ENCODE data around the gene ZDHHC12. TPM values are rescaled to one million over a fixed set of nuclear protein-coding genes. Genes with fewer than 3 reads are reported as not detected.

Gene ZDHHC12
- polyA plus RNA-seq (2013, experiment 1 of 4): 42.8 TPM
- polyA plus RNA-seq (2013, experiment 2 of 4): 45.8 TPM
- 38.0 TPM for polyA plus RNA-seq (2013, experiment 3 of 4)
- 35.8 TPM for polyA plus RNA-seq (2013, experiment 4 of 4)

GRCh38 chr9:128723866-128724743, at the start of gene ZDHHC12:
Gene ZDHHC12 (minus strand): TSS chr9:128724127. CDS start chr9:128724093, 34 bp downstream.
- H3K4me3 ChIP-seq (ENCODE audit: insufficient read depth, low read depth, low read length): peak within 1 kb of the TSS; percentile 53
- H3K27me3 ChIP-seq (ENCODE audit: control insufficient read depth, insufficient read depth, low read length, poor library complexity, severe bottlenecking): no peaks in the 10 kb centered on the region
- H3K27ac ChIP-seq (ENCODE audit: insufficient read depth, low read depth, low read length, poor library complexity, severe bottlenecking): peak within 1 kb of the TSS; percentile 29
- peaks cover 7% of the 10 kb centered on the region for H3K4me1 ChIP-seq (ENCODE audit: control insufficient read depth, insufficient read depth, low read length)
- no peaks in the 10 kb centered on the region for H3K9me3 ChIP-seq (ENCODE audit: control insufficient read depth, low read length)
- no peaks in the 10 kb centered on the region for H3K36me3 ChIP-seq (ENCODE audit: control insufficient read depth, insufficient read depth, low read length)
- WGBS, 2 experiments: 3% methylated on average over 68 of the region's 68 CpGs

DNA sequence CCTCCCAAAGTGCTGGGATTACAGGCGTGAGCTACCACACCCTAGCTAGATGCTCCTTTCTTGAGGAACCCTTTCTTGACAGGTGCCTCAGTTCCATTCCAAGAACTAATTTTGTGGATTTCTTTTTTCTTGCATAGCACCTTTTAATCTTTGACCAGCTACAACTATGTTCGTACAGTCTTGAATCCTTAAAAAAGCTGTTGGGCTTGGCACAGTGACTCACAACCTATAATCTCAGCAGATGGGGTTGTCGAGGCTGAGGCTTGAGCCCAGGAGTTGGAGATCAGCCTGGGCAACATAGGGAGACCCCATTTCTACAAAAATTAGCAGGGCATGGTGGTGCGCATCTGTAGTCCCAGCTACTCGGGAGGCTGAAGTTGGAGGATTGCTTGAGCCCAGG, 49.1 kb upstream of the ZDHHC12 start:
- Histone ChIP-seq H3K4me3 (ENCODE audit: insufficient read depth, low read depth, low read length) (no peak overlapping the region), H3K27ac (ENCODE audit: insufficient read depth, low read depth, low read length, poor library complexity, severe bottlenecking) (no peak overlapping the region), H3K27me3 (ENCODE audit: control insufficient read depth, insufficient read depth, low read length, poor library complexity, severe bottlenecking) (no peaks in the 10 kb centered on the region), H3K9me3 (ENCODE audit: control insufficient read depth, low read length) (no peaks in the 10 kb centered on the region), H3K4me1 (ENCODE audit: control insufficient read depth, insufficient read depth, low read length) (peaks cover 5% of the 10 kb centered on the region), H3K36me3 (ENCODE audit: control insufficient read depth, insufficient read depth, low read length) (no peaks in the 10 kb centered on the region)
- WGBS, 2 experiments: 94 to 96% methylated on average over 5 of the region's 5 CpGs

- H3K4me3 ChIP-seq (ENCODE audit: insufficient read depth, low read depth, low read length): peak within 1 kb of the TSS; percentile 85
- H3K4me1 ChIP-seq (ENCODE audit: control insufficient read depth, insufficient read depth, low read length): peaks cover 5% of the 10 kb centered on the region
- H3K27ac ChIP-seq (ENCODE audit: insufficient read depth, low read depth, low read length, poor library complexity, severe bottlenecking): peak within 1 kb of the TSS; percentile 77
- WGBS, 2 experiments: 5 to 6% methylated on average over 72 of the region's 72 CpGs
- no peaks in the 10 kb centered on the region for H3K27me3 ChIP-seq (ENCODE audit: control insufficient read depth, insufficient read depth, low read length, poor library complexity, severe bottlenecking)
- no peaks in the 10 kb centered on the region for H3K9me3 ChIP-seq (ENCODE audit: control insufficient read depth, low read length)
- H3K36me3 ChIP-seq (ENCODE audit: control insufficient read depth, insufficient read depth, low read length): no peaks in the 10 kb centered on the region
Observed at GRCh38 chr9:128771745-128772519, 48.0 kb upstream of the ZDHHC12 start, which contains the start of gene ZER1. Gene ZER1 (minus strand): TSS chr9:128771927. CDS start chr9:128755565, 16,362 bp downstream.

GRCh38 chr9:128771094-128771721, 47.3 kb upstream of the ZDHHC12 start:
- H3K27ac ChIP-seq (ENCODE audit: insufficient read depth, low read depth, low read length, poor library complexity, severe bottlenecking): peak overlapping the region; percentile 77
- WGBS, 2 experiments: 4% methylated on average over 28 of the region's 28 CpGs
- no peaks in the 10 kb centered on the region for H3K36me3 ChIP-seq (ENCODE audit: control insufficient read depth, insufficient read depth, low read length)

GRCh38 chr9:128770286-128771030, 46.5 kb upstream of the ZDHHC12 start:
- peak overlapping the region; percentile 85 for H3K4me3 ChIP-seq (ENCODE audit: insufficient read depth, low read depth, low read length)

More at GRCh38 chr9:128771094-128771721, 47.3 kb upstream of the ZDHHC12 start:
- Histone ChIP-seq H3K4me1 (ENCODE audit: control insufficient read depth, insufficient read depth, low read length) (peaks cover 5% of the 10 kb centered on the region), H3K9me3 (ENCODE audit: control insufficient read depth, low read length) (no peaks in the 10 kb centered on the region), H3K4me3 (ENCODE audit: insufficient read depth, low read depth, low read length) (peak overlapping the region; percentile 85), H3K27me3 (ENCODE audit: control insufficient read depth, insufficient read depth, low read length, poor library complexity, severe bottlenecking) (no peaks in the 10 kb centered on the region)

GRCh38 chr9:128768606-128769005, 44.7 kb upstream of the ZDHHC12 start:
- WGBS, 2 experiments: 94 to 96% methylated on average over 6 of the region's 6 CpGs
- H3K27me3 ChIP-seq (ENCODE audit: control insufficient read depth, insufficient read depth, low read length, poor library complexity, severe bottlenecking): no peaks in the 10 kb centered on the region
- no peaks in the 10 kb centered on the region for H3K36me3 ChIP-seq (ENCODE audit: control insufficient read depth, insufficient read depth, low read length)
- H3K27ac ChIP-seq (ENCODE audit: insufficient read depth, low read depth, low read length, poor library complexity, severe bottlenecking): no peak overlapping the region
- no peaks in the 10 kb centered on the region for H3K9me3 ChIP-seq (ENCODE audit: control insufficient read depth, low read length)
- peaks cover 5% of the 10 kb centered on the region for H3K4me1 ChIP-seq (ENCODE audit: control insufficient read depth, insufficient read depth, low read length)
- H3K4me3 ChIP-seq (ENCODE audit: insufficient read depth, low read depth, low read length): no peak overlapping the region

More at GRCh38 chr9:128770286-128771030, 46.5 kb upstream of the ZDHHC12 start:
- H3K36me3 ChIP-seq (ENCODE audit: control insufficient read depth, insufficient read depth, low read length): no peaks in the 10 kb centered on the region
- no peaks in the 10 kb centered on the region for H3K27me3 ChIP-seq (ENCODE audit: control insufficient read depth, insufficient read depth, low read length, poor library complexity, severe bottlenecking)
- no peaks in the 10 kb centered on the region for H3K9me3 ChIP-seq (ENCODE audit: control insufficient read depth, low read length)
- H3K4me1 ChIP-seq (ENCODE audit: control insufficient read depth, insufficient read depth, low read length): peaks cover 5% of the 10 kb centered on the region
- 86 to 89% methylated on average over 11 of the region's 11 CpGs for WGBS, 2 experiments
- no peak overlapping the region for H3K27ac ChIP-seq (ENCODE audit: insufficient read depth, low read depth, low read length, poor library complexity, severe bottlenecking)

- Histone ChIP-seq H3K27me3 (ENCODE audit: control insufficient read depth, insufficient read depth, low read length, poor library complexity, severe bottlenecking) (no peaks in the 10 kb centered on the region), H3K4me3 (ENCODE audit: insufficient read depth, low read depth, low read length) (no peak overlapping the region), H3K4me1 (ENCODE audit: control insufficient read depth, insufficient read depth, low read length) (no peaks in the 10 kb centered on the region), H3K9me3 (ENCODE audit: control insufficient read depth, low read length) (no peaks in the 10 kb centered on the region), H3K27ac (ENCODE audit: insufficient read depth, low read depth, low read length, poor library complexity, severe bottlenecking) (no peak overlapping the region), H3K36me3 (ENCODE audit: control insufficient read depth, insufficient read depth, low read length) (no peaks in the 10 kb centered on the region)
- 92 to 93% methylated on average over 3 of the region's 3 CpGs for WGBS, 2 experiments
Observed at GRCh38 chr9:128765499-128765898, 41.6 kb upstream of the ZDHHC12 start.

DNA sequence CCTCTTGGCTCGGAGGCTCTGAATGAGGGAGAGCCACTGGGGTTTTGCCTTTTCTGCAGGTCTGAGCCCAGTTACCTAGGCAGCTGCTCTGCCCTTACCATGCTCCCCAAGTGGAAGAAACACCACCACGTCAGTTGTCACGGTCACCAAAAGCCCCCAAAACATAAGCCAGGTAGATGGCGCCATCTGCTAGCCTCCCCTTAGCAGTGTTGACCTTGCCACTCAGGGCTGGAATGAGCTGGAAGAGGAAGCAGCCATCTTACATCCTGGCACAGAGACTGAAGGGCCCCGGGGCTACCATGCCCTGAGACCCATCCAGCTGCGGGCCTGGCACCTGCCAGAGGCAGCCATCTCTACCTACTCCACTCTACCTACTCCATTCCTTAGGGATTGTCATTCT, 40.4 kb upstream of the ZDHHC12 start:
- 89 to 91% methylated on average over 6 of the region's 6 CpGs for WGBS, 2 experiments
- H3K36me3 ChIP-seq (ENCODE audit: control insufficient read depth, insufficient read depth, low read length): no peaks in the 10 kb centered on the region
- no peaks in the 10 kb centered on the region for H3K9me3 ChIP-seq (ENCODE audit: control insufficient read depth, low read length)
- no peak overlapping the region for H3K27ac ChIP-seq (ENCODE audit: insufficient read depth, low read depth, low read length, poor library complexity, severe bottlenecking)
- H3K4me3 ChIP-seq (ENCODE audit: insufficient read depth, low read depth, low read length): no peak overlapping the region
- no peaks in the 10 kb centered on the region for H3K27me3 ChIP-seq (ENCODE audit: control insufficient read depth, insufficient read depth, low read length, poor library complexity, severe bottlenecking)
- no peaks in the 10 kb centered on the region for H3K4me1 ChIP-seq (ENCODE audit: control insufficient read depth, insufficient read depth, low read length)

DNA sequence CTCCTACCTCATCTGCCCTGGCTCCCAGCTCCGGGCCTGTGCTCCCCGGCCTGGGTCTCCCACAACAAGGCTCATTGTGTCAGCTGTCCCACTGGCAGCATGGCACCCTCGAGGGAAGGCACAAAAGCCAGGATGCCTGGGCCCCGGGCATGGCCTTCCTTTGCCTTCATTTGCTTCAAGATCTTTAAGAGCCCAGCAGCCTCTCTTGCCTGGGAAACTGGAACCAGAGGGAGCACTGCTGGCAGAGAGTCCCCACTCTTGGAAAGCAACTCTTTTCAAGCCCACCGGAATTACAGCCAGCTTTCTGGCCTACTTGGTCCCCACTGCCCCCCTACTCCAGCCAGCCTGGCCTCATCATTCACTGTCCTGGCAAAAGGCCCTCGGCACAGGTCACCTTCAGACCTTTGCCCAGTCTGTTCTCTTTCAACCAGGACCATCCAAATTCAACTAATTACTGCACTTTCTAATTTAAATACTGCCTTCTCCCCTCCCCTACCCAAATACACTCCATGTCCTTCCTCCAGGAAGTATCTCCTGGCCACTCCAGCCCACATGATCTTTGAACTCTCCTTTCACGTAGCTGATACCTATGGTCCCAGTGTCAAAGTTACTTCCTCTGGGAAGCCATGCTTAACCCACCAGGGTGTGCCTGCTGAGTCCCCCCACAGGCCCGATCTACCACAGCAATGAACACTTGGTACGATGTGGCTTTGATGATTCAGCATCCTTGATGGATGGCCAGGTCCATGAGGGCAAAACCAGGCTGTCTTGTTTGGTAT, 38.9 kb upstream of the ZDHHC12 start:
- H3K4me1 ChIP-seq (ENCODE audit: control insufficient read depth, insufficient read depth, low read length): no peaks in the 10 kb centered on the region
- no peak overlapping the region for H3K27ac ChIP-seq (ENCODE audit: insufficient read depth, low read depth, low read length, poor library complexity, severe bottlenecking)
- 91 to 93% methylated on average over 9 of the region's 9 CpGs for WGBS, 2 experiments

More for the DNA sequence above, 38.9 kb upstream of the ZDHHC12 start:
- no peak overlapping the region for H3K4me3 ChIP-seq (ENCODE audit: insufficient read depth, low read depth, low read length)
- H3K27me3 ChIP-seq (ENCODE audit: control insufficient read depth, insufficient read depth, low read length, poor library complexity, severe bottlenecking): no peaks in the 10 kb centered on the region
- no peaks in the 10 kb centered on the region for H3K36me3 ChIP-seq (ENCODE audit: control insufficient read depth, insufficient read depth, low read length)
- H3K9me3 ChIP-seq (ENCODE audit: control insufficient read depth, low read length): no peaks in the 10 kb centered on the region

Measured in ectodermal cell (in vitro differentiated cells).